K562 (cell line): ENCODE data around the gene C1orf198. TPM values are rescaled to one million over a fixed set of nuclear protein-coding genes. Genes with fewer than 3 reads are reported as not detected.

Experiments used
- CBX5 ChIP-seq: IDR thresholded peaks from 2 replicates; pipeline ENCODE4 v1.6.1; 2014; ENCODE audit warnings: low read depth, borderline replicate concordance
- CREM ChIP-seq: IDR thresholded peaks from 2 replicates; pipeline ENCODE4 v1.6.1; 2014; ENCODE audit warnings: antibody characterized with exemption, low read depth
- FOXJ2 ChIP-seq: fragments of 200-800 bp; sonication (Bioruptor generic); IDR thresholded peaks from 2 replicates; pipeline ENCODE4 v1.6.1; 2016; ENCODE audit warnings: missing genetic modification characterization, missing compliant biosample characterization
- GTF3C2 ChIP-seq: IDR thresholded peaks from 3 replicates; pipeline ENCODE4 v1.6.1; 2011; ENCODE audit warnings: borderline replicate concordance, mild to moderate bottlenecking, moderate library complexity; ENCODE audit not compliant: insufficient read length; ENCODE audit errors: extremely low read depth
- HNRNPL ChIP-seq: fragments of 200-400 bp; formaldehyde crosslinking; IDR thresholded peaks from 2 replicates; pipeline ENCODE4 v1.6.1; 2017; ENCODE audit warnings: low read depth, mild to moderate bottlenecking, low read length
- ILK ChIP-seq: fragments of 450-650 bp; IDR thresholded peaks from 2 replicates; pipeline ENCODE4 v1.6.1; 2016; ENCODE audit warnings: missing genetic modification characterization, low read depth, mild to moderate bottlenecking, missing compliant biosample characterization, moderate library complexity, borderline replicate concordance
- IRF9 ChIP-seq: fragments of 450-650 bp; IDR thresholded peaks from 2 replicates; pipeline ENCODE4 v1.6.1; 2016; ENCODE audit warnings: missing biosample characterization, missing genetic modification characterization
- KAT2B ChIP-seq: IDR thresholded peaks from one replicate; pipeline ENCODE4 v1.6.1; 2012; ENCODE audit warnings: low read depth, mild to moderate bottlenecking, control low read depth, inconsistent platforms, low read length, moderate library complexity
- KLF1 ChIP-seq: fragments of 450-650 bp; IDR thresholded peaks from 2 replicates; pipeline ENCODE4 v1.6.1; 2016; ENCODE audit warnings: missing genetic modification characterization, missing compliant biosample characterization
- NCOA6 ChIP-seq: fragments of 450-650 bp; IDR thresholded peaks from 2 replicates; pipeline ENCODE4 v1.6.1; 2017; ENCODE audit warnings: mild to moderate bottlenecking
- NFATC3 ChIP-seq: fragments of 450-650 bp; IDR thresholded peaks from 2 replicates; pipeline ENCODE4 v1.6.1; 2017; ENCODE audit warnings: mild to moderate bottlenecking
- PCBP2 ChIP-seq: fragments of 200-400 bp; formaldehyde crosslinking; IDR thresholded peaks from 2 replicates; pipeline ENCODE4 v1.6.1; 2018; ENCODE audit warnings: low read length, low read depth, mild to moderate bottlenecking, moderate library complexity; ENCODE audit not compliant: poor library complexity, severe bottlenecking
- RERE ChIP-seq: sonication (generic); formaldehyde crosslinking; IDR thresholded peaks from 2 replicates; pipeline ENCODE4 v1.8.0; 2023; ENCODE audit warnings: missing genetic modification reagents, mild to moderate bottlenecking, borderline replicate concordance
- YY1 ChIP-seq, 3 experiments: IDR thresholded peaks; 2 replicates each; pipeline ENCODE4 v1.6.1; 2011; ENCODE audit warnings: low read length in 2 of 3, mild to moderate bottlenecking in 2 of 3, moderate library complexity in 2 of 3, borderline replicate concordance in 1 of 3, control low read depth in 1 of 3, low read depth in 1 of 3; ENCODE audit not compliant: insufficient read depth in 3 of 3, insufficient replicate concordance in 2 of 3, control insufficient read depth in 1 of 3, insufficient read length in 1 of 3; ENCODE audit errors: extremely low read depth in 1 of 3
- ZBTB7A ChIP-seq: IDR thresholded peaks from 2 replicates; pipeline ENCODE4 v1.6.1; 2011; ENCODE audit warnings: low read depth, mild to moderate bottlenecking, low read length, moderate library complexity, borderline replicate concordance; ENCODE audit not compliant: control insufficient read depth
- ZNF324 ChIP-seq: fragments of 250-450 bp; sonication (Bioruptor Pico); IDR thresholded peaks from 2 replicates; pipeline ENCODE4 v1.4.0; 2020; ENCODE audit warnings: mild to moderate bottlenecking
- ZNF507 ChIP-seq: conservative IDR thresholded peaks from 2 replicates; pipeline ENCODE4 v1.6.1; 2017; ENCODE audit warnings: missing genetic modification characterization, missing compliant biosample characterization
- polyA plus RNA-seq, 8 experiments: library from polyadenylated mRNA; depleted of rRNA in 4 of 8; stranded (reverse) in 5 of 8; unstranded in 3 of 8; fragments of >200 nt; fragmentation: Nextera tagmentation in 2 of 8; fragmentation: Illumina TruSeq in 1 of 8; extraction: Ambion mirVana in 2 of 8; extraction: Trizol in 1 of 8; gene quantifications; 2 replicates each; pipeline versions ENCODE4 v1.2.1 to v1.2.3, GENCODE V29; 2011 to 2014; ENCODE audit warnings: inconsistent platforms in 1 of 8, missing spikeins in 1 of 8
- total RNA-seq, 7 experiments: library from RNA; depleted of rRNA in 6 of 7; stranded (reverse); fragments of >200 nt in 6 of 7; fragmentation: Illumina TruSeq in 2 of 7; extraction: Trizol in 2 of 7; gene quantifications; 2 replicates each; pipeline versions ENCODE4 v1.2.1 to v1.2.3, GENCODE V29; 2011 to 2021; ENCODE audit warnings: low replicate concordance in 1 of 7

C1orf198 gene
- total and polyA plus RNA-seq, 9 of the 15 experiments (the other 6 are each of a cell fraction or from before 2014, with no cell fraction given), result 2.0 to 15.1 (median 10.4) TPM

GRCh38 chr1:230867903-230868735 lies at the start of gene C1orf198 (continued):
- peak; percentile 67 to 90 (median 83) for TF ChIP-seq YY1 (IDR thresholded peaks at IDR 0.05; ENCODE audit: borderline replicate concordance in 1 of 3, control insufficient read depth in 1 of 3, extremely low read depth in 1 of 3, insufficient read depth in 3 of 3, insufficient read length in 1 of 3, insufficient replicate concordance in 2 of 3, low read depth in 1 of 3, low read length in 2 of 3)
- peak; percentile 89 for TF ChIP-seq HNRNPL
- no peak for TF ChIP-seq CBX5
- no peak for TF ChIP-seq ZNF324
- TF ChIP-seq CREM, result 0 out of 2 replicates have a peak, but pooled peaks have one; percentile 18
- TF ChIP-seq ILK (tag), result no peak
- TF ChIP-seq ZNF507 (tag), result no peak
- TF ChIP-seq FOXJ2 (tag), result no peak
- no peak for TF ChIP-seq PCBP2
- TF ChIP-seq ZBTB7A, result peak; percentile 71
- TF ChIP-seq NFATC3, result no peak
- no peak for TF ChIP-seq KAT2B
- TF ChIP-seq GTF3C2, result no peak
- TF ChIP-seq NCOA6, result no peak
- TF ChIP-seq RERE (CRISPR knock-in tag), result no peak
- TF ChIP-seq KLF1 (tag), result no peak
- no peak for TF ChIP-seq IRF9 (tag)
